WI38 (cell line): ENCODE measurements around the gene DDX23.
"Not testable (repeated sequence)": the region's sequence is repeated elsewhere in the genome, so short reads cannot be mapped to it uniquely, and the experiment has no call there.

Source experiments
- H3K4me3 ChIP-seq: 2 replicates; pipeline ENCODE4 v1.5.1; 2011; ENCODE audit warnings: low read depth, mild to moderate bottlenecking, control low read depth, low read length
- CTCF ChIP-seq: IDR thresholded peaks from 2 replicates; pipeline ENCODE4 v1.5.1; 2012; ENCODE audit warnings: low read depth, mild to moderate bottlenecking, control low read depth, low read length

The DDX23 gene

GRCh38 chr12:48861111-48861510, 9.1 kb upstream of the DDX23 start:
- H3K4me3 ChIP-seq, result no peak overlapping the region
- no peak for TF ChIP-seq CTCF

- not testable (repeated sequence) for H3K4me3 ChIP-seq
Observed at GRCh38 chr12:48860236-48860635, 8.3 kb upstream of the DDX23 start.

GRCh38 chr12:48859607-48860006, 7.6 kb upstream of the DDX23 start:
- no peak for TF ChIP-seq CTCF
- no peak overlapping the region for H3K4me3 ChIP-seq

GRCh38 chr12:48858043-48858442, 6.1 kb upstream of the DDX23 start:
- H3K4me3 ChIP-seq, result no peak overlapping the region
- TF ChIP-seq CTCF, result no peak

GRCh38 chr12:48857278-48857994, 5.5 kb upstream of the DDX23 start:
- no peak for TF ChIP-seq CTCF
- H3K4me3 ChIP-seq, result no peak overlapping the region

- no peak for TF ChIP-seq CTCF
- H3K4me3 ChIP-seq, result no peak overlapping the region
Observed at GRCh38 chr12:48856379-48856778, 4.4 kb upstream of the DDX23 start.

GRCh38 chr12:48854932-48855331, 3.0 kb upstream of the DDX23 start:
- not testable (repeated sequence) for H3K4me3 ChIP-seq

- no peak overlapping the region for H3K4me3 ChIP-seq
- TF ChIP-seq CTCF, result no peak
Observed at GRCh38 chr12:48854488-48854887, 2.5 kb upstream of the DDX23 start.
